HPDE6-E6E7 (cell line): ENCODE results near the gene TRAPPC10.
A peak's percentile ranks its signal among the peaks of the same experiment; 100 is the strongest.

Experiments
- DNase-seq: peaks from one replicate; pipeline ENCODE4 v3.0.0; 2011; ENCODE audit warnings: missing footprints; ENCODE audit errors: extremely low spot score

TRAPPC10 gene

DNA sequence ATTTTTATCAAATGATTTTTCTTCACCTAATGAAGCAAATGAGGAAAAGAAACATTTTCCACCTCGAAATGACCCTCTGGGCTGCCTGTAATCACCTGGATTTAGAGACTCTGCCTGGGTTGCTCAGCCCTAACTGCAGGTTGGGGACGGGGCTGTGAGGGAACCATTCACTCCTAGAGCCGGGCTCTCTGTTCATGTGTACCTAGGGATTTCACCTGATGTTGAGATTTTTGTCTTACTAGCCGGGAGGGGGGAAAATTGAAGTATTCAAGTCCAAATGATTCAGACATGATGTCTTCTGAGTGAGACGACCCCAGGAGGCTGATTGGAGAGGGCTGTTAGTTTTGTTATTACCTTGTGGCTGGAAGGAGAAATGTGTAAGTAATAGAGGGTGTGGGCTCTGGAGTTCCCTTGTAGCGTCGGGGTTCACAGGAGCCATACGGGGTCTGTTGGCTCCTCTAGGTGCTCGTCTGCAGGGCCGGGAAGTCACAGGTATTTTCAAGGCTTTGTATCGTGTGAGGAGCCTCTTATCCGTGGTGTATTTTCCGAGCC, 52.8 kb downstream of the TRAPPC10 start:
- no peak for DNase-seq

DNA sequence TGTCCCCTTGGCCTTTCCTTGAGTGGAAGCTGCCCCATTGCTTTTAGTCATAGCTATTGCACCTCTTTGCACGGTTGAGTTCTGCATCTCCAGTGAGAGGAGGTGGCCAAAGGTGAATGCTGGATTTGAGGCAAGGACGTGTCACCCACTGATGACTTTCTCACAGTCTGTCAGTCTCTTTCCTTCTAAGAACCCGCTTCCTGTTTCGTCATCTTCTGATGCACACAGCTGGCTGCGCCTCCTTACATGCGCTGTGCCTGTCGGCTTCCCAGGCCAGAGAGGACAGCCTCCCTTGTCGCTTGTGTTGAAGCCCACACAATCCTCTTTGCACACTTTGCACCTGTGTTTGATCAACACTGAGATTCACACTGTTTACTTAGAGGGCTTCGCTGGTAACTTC, 53.3 kb downstream of the TRAPPC10 start:
- DNase-seq, result no peak

- DNase-seq, result no peak
Measured at GRCh38 chr21:44066116-44066515, 54.0 kb downstream of the TRAPPC10 start.

DNA sequence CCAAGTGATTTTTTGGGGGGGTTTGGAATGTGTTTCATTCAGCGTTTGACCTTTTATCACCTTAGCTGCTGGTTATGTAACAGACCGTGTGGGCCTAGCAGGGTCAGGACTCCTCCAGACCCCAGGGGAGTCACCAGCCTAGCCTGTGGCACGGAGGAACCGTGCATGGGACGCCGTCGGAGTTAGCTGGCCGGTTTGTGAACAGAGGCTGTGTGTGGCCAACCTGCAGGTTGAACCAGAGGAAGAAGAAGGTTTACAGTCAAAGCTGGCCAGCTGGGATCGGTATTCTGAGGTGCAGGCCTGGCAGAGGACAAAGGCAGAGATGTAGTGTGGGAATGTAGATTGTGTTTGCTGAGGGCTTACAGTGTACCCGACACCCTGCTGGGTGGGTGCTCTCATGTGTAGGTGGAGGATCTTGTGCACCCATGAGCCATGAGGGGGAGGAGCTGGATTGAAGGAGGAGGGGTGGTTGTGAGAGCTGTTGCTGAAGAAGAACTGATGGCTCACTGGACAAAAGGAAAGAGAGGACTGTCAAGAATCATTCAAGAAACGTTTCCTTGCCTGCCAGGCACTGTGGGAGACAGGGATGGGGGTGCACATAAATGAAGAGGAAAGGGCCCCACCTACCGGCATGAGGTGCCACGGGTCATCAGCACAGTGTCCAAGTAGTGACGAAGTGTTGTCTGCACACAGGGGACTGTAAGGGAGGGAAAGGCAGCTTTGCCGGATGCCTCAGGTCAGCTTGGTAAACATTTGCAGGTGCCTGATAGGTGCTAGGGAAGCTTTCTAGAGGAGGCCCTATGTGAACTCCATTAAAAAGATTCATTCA, 55.1 kb downstream of the TRAPPC10 start:
- DNase-seq, result no peak

DNA sequence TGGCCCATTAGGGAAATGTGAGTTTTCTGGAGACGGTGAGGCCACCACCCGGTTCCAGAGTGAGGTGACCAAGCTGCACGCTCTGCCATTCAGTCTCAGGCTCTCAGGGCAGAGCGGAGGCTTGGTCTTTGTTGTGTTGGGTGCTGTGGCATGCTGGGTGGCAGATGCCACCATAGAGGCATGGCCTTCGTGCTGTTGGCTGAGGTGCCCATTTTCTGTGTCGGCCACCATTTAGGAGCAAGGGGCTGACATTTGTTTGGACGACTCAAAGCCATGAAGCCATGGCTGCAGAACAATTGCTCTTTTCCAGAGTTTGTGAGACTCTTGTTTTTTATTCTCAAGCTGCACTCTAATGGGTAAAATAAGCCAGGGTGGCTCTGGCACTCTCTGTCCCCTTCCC, 58.3 kb downstream of the TRAPPC10 start:
- no peak for DNase-seq

GRCh38 chr21:44071359-44072104, 59.4 kb downstream of the TRAPPC10 start:
- no peak for DNase-seq

DNA sequence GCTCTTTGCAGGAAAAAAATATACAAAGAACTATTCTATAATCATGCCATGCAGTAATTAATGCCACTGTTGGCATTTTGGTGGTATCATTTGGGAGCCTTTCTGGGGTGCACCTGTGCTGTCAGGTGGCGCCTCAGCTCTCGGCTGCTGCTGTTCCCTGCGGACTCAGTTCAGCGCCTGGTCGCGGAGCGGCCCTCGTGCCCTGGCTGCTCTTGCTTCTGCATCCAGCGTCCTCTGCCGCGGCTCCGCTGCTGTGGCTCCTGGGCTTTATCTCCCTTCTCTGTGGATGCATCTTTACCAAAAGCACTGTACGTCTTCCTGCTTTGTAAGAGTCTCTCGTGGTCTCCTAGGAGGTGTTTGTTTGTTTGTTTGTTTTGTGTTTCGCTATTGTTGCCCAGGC, 60.0 kb downstream of the TRAPPC10 start:
- DNase-seq, result no peak

DNA sequence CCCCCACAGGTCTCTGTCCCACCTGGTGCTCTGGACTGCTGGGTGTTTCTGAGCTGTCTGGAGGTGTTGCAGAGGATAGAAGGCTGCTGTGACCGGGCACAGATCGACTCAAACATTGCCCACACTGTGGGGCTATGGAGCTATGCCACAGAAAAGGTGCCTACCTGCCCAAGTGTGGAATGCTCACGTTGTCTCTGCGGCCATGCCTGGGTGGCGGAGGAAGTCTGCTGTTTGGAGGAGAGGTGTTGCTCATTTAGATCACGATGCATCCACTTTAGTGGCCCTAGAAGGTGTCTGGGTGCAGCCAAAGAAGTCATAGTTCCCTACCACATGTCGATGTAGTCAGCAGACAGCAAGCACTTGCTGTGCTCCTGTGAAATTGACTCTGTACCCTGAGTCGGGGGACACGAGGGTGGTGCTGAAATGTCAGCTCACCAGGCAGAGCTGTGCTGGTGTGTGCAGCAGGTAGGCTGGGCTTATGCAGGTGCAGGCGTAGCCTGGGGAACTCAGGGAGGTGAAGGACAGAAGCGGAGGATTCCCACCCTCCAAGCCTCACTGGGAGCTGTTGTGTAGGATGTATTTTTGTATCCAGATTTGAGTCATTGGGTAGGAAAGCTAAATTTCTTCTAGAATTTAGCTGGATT, 62.3 kb downstream of the TRAPPC10 start:
- no peak for DNase-seq

DNA sequence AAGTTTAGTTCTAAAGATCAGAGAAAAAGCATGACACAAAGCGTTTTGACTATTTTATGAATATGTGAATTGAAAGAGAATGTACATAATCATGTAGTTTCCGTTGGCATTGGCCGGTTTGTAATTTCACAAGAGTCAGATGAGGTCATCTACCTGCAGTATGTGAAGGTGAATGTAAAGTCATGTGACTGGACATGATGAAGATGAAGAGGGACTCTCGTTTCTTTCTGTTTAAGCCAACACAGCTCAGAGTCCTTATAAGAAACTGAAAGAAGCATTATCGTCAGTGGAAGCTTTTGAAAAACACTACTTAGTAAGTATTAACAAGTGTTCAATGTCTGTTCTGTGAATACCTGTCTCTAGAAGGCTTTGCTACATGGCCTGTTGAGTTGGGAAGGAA, 64.2 kb downstream of the TRAPPC10 start:
- DNase-seq, result no peak

DNA sequence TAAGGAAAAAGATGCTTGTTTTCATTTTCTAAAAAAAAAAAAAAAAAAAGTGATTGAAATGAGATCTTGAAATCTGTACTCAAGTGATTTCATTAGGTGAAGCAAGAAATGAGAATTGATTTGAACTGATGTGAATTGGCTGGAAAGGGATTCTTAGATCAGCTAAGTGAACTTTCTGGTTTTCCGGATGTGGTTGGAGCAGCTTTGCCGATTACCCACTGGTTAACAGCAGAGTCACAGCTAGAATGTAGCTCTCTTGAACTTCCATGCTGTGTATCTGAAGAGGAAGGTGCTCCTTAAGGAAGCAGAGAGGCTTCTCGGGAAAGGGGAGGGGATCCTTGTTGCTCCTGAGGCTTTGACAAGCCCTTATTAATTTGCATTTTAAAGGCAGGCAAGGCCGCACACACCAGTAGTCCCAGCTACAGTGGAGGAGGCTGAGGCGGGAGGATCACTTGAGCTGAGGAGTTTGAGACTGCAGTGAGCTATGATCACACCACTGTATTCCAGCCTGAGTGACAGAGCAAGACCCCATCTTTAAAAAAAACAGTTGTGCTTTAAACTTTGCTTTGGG, 66.4 kb downstream of the TRAPPC10 start:
- DNase-seq, result no peak

DNA sequence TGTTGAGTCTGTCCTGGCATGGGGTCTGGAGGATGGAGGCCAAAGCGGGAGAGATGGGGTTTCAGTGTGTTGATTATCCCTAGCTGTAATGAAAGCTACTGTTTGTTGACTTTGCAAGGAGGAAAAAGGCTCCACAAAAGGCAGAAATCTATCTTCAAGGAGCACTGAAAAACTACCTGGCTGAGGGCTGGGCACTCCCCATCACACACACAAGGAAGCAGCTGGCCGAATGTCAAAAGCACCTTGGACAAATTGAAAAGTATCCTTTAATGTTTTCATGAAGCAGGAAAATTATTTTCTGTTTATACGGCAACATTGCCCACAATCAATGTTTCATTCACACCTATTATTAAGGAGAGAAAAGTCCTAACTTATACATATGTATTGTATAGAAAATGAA, 67.3 kb downstream of the TRAPPC10 start:
- DNase-seq, result no peak

GRCh38 chr21:44079846-44080245, 67.7 kb downstream of the TRAPPC10 start:
- no peak for DNase-seq

DNA sequence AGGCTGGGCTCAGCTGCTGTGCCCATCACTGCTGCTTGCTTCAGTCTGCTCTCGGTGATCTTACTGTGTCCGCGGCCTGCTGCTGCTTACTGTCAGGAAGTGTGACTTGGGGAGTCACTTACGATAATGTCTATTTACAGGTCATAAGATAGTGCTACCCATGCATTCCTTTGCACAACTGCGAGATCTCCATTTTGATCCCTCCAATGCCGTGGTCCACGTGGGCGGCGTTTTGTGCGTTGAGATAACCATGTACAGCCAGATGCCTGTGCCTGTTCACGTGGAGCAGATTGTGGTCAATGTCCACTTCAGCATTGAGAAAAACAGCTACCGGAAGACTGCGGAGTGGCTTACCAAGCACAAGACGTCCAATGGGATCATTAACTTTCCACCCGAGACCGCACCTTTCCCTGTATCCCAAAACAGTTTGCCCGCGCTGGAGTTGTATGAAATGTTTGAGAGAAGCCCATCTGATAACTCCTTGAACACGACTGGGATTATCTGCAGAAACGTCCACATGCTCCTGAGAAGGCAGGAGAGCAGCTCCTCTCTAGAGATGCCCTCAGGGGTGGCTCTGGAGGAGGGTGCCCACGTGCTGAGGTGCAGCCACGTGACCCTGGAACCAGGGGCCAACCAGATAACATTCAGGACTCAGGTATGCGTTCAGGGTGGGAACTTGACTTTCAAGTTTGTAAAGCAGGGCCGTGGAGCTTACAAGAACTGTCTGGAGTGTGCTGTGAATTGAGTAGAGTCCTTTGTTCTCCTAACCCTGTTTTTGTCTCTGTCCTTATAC, 70.7 kb downstream of the TRAPPC10 start:
- peak; percentile 52 for DNase-seq

- DNase-seq, result no peak
Measured at GRCh38 chr21:44083631-44084291, 71.7 kb downstream of the TRAPPC10 start.

- no peak for DNase-seq
Measured at GRCh38 chr21:44084496-44085241, 72.6 kb downstream of the TRAPPC10 start.

DNA sequence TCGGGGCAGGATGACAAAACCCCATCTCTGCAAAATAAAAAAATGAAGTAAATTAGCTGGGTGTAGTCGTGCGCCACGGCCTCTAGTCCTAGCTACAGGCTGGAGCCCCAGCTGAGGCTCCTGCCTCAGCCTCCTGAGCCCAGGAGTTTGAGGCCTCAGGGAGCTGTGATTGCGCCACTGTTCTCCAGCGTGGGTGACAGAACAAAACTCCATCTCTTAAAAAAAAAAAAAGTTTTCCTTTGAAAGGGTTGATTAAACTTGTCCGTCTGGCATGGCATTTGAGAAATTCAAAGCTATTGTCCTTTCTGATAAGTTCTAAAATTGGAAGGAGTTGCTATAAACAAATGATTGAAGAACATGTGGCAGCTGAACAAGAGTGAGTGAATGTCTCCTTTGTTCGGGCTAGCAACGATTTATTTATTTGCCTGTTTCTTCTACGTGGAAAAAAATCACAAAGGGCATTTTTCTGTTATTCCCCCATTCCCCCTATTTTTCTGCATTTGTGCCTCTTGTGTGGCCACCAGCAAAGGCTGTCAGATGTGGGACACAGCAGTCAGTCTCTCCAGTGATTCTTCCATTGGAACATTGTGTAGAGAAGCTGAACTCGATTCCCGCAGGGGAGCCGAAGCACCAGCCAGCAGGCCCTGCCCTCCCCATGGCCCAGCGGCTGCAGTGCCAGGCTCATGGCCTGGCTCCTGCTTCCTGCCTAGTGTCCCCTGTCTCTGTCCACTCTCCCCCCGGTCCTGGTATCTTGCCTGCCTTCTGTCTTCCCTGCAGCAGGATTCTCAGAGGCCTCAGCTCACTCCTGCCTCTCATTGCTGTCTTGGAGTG, 73.6 kb downstream of the TRAPPC10 start:
- DNase-seq, result no peak

DNA sequence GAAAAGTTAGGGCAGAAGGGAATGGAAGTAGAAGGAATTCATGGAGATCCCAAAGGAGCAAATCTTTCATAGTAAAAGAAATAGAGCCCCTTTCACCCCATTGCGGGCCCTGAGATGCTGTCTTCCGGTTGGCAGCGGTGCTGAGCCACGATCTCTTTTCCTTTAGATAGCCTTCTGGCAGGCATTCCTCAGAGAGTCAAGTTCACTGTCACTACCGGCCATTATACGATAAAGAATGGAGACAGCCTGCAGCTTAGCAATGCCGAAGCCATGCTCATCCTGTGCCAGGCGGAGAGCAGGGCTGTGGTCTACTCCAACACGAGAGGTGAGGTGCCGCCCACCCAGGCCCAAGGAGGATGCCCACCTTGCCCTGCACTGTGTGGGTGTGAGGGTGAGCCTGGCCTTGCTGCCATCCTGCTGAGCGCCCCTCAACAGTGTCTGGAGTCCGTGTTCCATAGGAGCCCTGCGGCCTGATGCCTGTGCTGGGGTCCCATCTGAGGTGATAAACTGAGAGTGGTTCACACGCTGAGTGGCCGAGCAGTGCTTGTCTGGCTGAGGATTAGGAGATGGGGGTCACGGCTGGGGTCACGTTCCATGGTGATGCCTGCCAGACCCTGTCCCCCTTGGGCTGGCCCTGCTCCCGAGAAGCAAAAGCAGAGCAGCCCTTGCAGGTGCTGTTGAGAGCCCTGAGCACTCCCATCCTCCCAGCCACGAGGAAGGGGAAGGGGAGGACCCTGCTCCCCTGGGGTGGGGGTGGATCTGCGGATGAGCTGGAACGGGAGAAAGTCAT, 74.7 kb downstream of the TRAPPC10 start:
- DNase-seq, result no peak
